ENCODE measurements around the gene S100P.
"Not testable (repeated sequence)": the region's sequence is repeated elsewhere in the genome, so short reads cannot be mapped to it uniquely, and the experiment has no call there.

Gene S100P

GRCh38 chr4:6673191-6673659 is 20.5 kb upstream of the S100P start:
- DNase-seq (ENCODE audit: low read depth) = not testable (repeated sequence)

GRCh38 chr4:6673660-6674499 is 19.8 kb upstream of the S100P start:
- peak; percentile 89 for DNase-seq (ENCODE audit: low read depth)

- no peak for DNase-seq (ENCODE audit: low read depth)
Measured at GRCh38 chr4:6674500-6675149, 19.1 kb upstream of the S100P start.

GRCh38 chr4:6676722-6677558 is 16.7 kb upstream of the S100P start:
- no peak for DNase-seq (ENCODE audit: low read depth)

- no peak for DNase-seq (ENCODE audit: low read depth)
Measured at GRCh38 chr4:6680372-6681034, 13.2 kb upstream of the S100P start.

GRCh38 chr4:6681191-6681590 is 12.5 kb upstream of the S100P start:
- no peak for DNase-seq (ENCODE audit: low read depth)

- DNase-seq (ENCODE audit: low read depth) = no peak
Measured at GRCh38 chr4:6682862-6683590, 10.7 kb upstream of the S100P start.

- no peak for DNase-seq (ENCODE audit: low read depth)
Measured at GRCh38 chr4:6684656-6685055, 9.0 kb upstream of the S100P start.

GRCh38 chr4:6686104-6686787 is 7.4 kb upstream of the S100P start:
- no peak for DNase-seq (ENCODE audit: low read depth)

GRCh38 chr4:6687947-6688878 is 5.5 kb upstream of the S100P start:
- DNase-seq (ENCODE audit: low read depth) = no peak

GRCh38 chr4:6688879-6689505 is 4.7 kb upstream of the S100P start:
- DNase-seq (ENCODE audit: low read depth) = peak; percentile 76

GRCh38 chr4:6689506-6689960 is 4.1 kb upstream of the S100P start:
- no peak for DNase-seq (ENCODE audit: low read depth)

GRCh38 chr4:6692379-6692778 is 1.3 kb upstream of the S100P start:
- DNase-seq (ENCODE audit: low read depth) = no peak

- no peak for DNase-seq (ENCODE audit: low read depth)
Measured at GRCh38 chr4:6692806-6693205, 872 bp upstream of the S100P start.

GRCh38 chr4:6694177-6694901 is 661 bp downstream of the S100P start:
- no peak for DNase-seq (ENCODE audit: low read depth)

- no peak for DNase-seq (ENCODE audit: low read depth)
Measured at GRCh38 chr4:6695660-6696610, 2.3 kb downstream of the S100P start.

GRCh38 chr4:6696611-6697010 is 2.9 kb downstream of the S100P start:
- no peak for DNase-seq (ENCODE audit: low read depth)

All from GM04504 (cell line).